HepG2 (cell line): ENCODE data around the gene CDC42EP4. TPM values are rescaled to one million over a fixed set of nuclear protein-coding genes. Genes with fewer than 3 reads are reported as not detected.
A peak's percentile ranks its signal among the peaks of the same experiment; 100 is the strongest.

ENCODE experiments used
- CBX1 ChIP-seq: IDR thresholded peaks from one replicate; pipeline ENCODE4 v1.6.1; 2016; ENCODE audit warnings: antibody characterized with exemption, low read depth
- JUND ChIP-seq: sonication (generic); formaldehyde crosslinking; IDR thresholded peaks from 2 replicates; pipeline ENCODE4 v1.8.0; 2022; ENCODE audit warnings: mild to moderate bottlenecking, missing genetic modification reagents
- KLF12 ChIP-seq: sonication (generic); formaldehyde crosslinking; IDR thresholded peaks from 2 replicates; pipeline ENCODE4 v1.4.0; 2020; ENCODE audit warnings: missing genetic modification reagents, borderline replicate concordance
- NFE2L2 ChIP-seq: fragments of 150-350 bp; IDR thresholded peaks from 2 replicates; pipeline ENCODE4 v1.6.1; 2014; ENCODE audit warnings: low read length
- NFKB2 ChIP-seq: sonication (generic); formaldehyde crosslinking; IDR thresholded peaks from 2 replicates; pipeline ENCODE4 v1.4.0; 2020; ENCODE audit warnings: missing genetic modification reagents, borderline replicate concordance
- PAWR ChIP-seq: sonication (generic); formaldehyde crosslinking; IDR thresholded peaks from 2 replicates; pipeline ENCODE4 v1.4.0; 2020; ENCODE audit warnings: missing genetic modification reagents, mild to moderate bottlenecking, borderline replicate concordance
- POLR2AphosphoS5 ChIP-seq: IDR thresholded peaks from 2 replicates; pipeline ENCODE4 v1.6.1; 2012; ENCODE audit warnings: low read depth, low read length
- POLR2G ChIP-seq: fragments of 200-400 bp; formaldehyde crosslinking; IDR thresholded peaks from 2 replicates; pipeline ENCODE4 v1.6.1; 2018; ENCODE audit warnings: mild to moderate bottlenecking, low read depth, low read length, moderate library complexity
- SOX5 ChIP-seq: IDR thresholded peaks from 2 replicates; pipeline ENCODE4 v1.6.1; 2016; ENCODE audit warnings: borderline replicate concordance
- STAG1 ChIP-seq: sonication (generic); formaldehyde crosslinking; IDR thresholded peaks from 2 replicates; pipeline ENCODE4 v1.4.0; 2020; ENCODE audit warnings: missing genetic modification reagents
- TGIF2 ChIP-seq: IDR thresholded peaks from 2 replicates; pipeline ENCODE4 v1.6.1; 2016; ENCODE audit warnings: control low read depth, missing compliant biosample characterization
- ZFP90 ChIP-seq: sonication (generic); formaldehyde crosslinking; IDR thresholded peaks from 2 replicates; pipeline ENCODE4 v1.8.0; 2022; ENCODE audit warnings: missing genetic modification reagents, mild to moderate bottlenecking, inconsistent platforms, borderline replicate concordance
- ZKSCAN8 ChIP-seq: IDR thresholded peaks from 2 replicates; pipeline ENCODE4 v1.6.1; 2016; ENCODE audit warnings: borderline replicate concordance, missing genetic modification reagents, missing compliant biosample characterization
- ZNF451 ChIP-seq: sonication (generic); formaldehyde crosslinking; IDR thresholded peaks from 2 replicates; pipeline ENCODE4 v1.5.0; 2020; ENCODE audit warnings: mild to moderate bottlenecking, missing genetic modification reagents
- ZNF468 ChIP-seq: sonication (generic); formaldehyde crosslinking; IDR thresholded peaks from 2 replicates; pipeline ENCODE4 v1.8.0; 2022; ENCODE audit warnings: mild to moderate bottlenecking, moderate library complexity, missing genetic modification reagents
- ZNF747 ChIP-seq: sonication (generic); formaldehyde crosslinking; IDR thresholded peaks from 2 replicates; pipeline ENCODE4 v1.8.1; 2023; ENCODE audit warnings: missing genetic modification reagents, mild to moderate bottlenecking, borderline replicate concordance
- polyA plus RNA-seq, 8 experiments: library from polyadenylated mRNA; depleted of rRNA in 3 of 8; stranded (reverse) in 7 of 8; unstranded in 1 of 8; fragments of >200 nt; fragmentation: Illumina TruSeq in 4 of 8; extraction: Trizol in 4 of 8; gene quantifications; 2 replicates each; pipeline versions ENCODE4 v1.2.1 to v1.2.3, GENCODE V29; 2011 to 2016; ENCODE audit warnings: low read depth in 4 of 8, missing spikeins in 1 of 8, mixed read lengths in 1 of 8; ENCODE audit not compliant: insufficient read depth in 1 of 8
- total RNA-seq, 5 experiments: library from RNA; depleted of rRNA; stranded (reverse); fragments of >200 nt; fragmentation: Illumina TruSeq; extraction: Trizol; gene quantifications; 2 replicates each; pipeline ENCODE4 v1.2.3, GENCODE V29; 2016; ENCODE audit warnings: low read depth in 1 of 5
- TF ChIP-seq, protein P1 (sequence below): sonication (generic); formaldehyde crosslinking; IDR thresholded peaks from 2 replicates; pipeline ENCODE4 v1.9.0; 2021; ENCODE audit warnings: mild to moderate bottlenecking, missing genetic modification reagents
- TF ChIP-seq, protein P2 (sequence below), 2 experiments: fragments of 450-650 bp in 1 of 2; sonication (generic) in 1 of 2; formaldehyde crosslinking; IDR thresholded peaks; 2 replicates each; pipeline versions ENCODE4 v1.5.0 to v1.8.0; 2020 to 2022; ENCODE audit warnings: mild to moderate bottlenecking in 1 of 2, missing genetic modification reagents in 1 of 2
- TF ChIP-seq, protein P3 (sequence below): IDR thresholded peaks from 2 replicates; pipeline ENCODE4 v1.6.1; 2016
- TF ChIP-seq, protein P4 (sequence below): sonication (generic); formaldehyde crosslinking; IDR thresholded peaks from 2 replicates; pipeline ENCODE4 v1.4.0; 2020; ENCODE audit warnings: missing genetic modification reagents

The CDC42EP4 gene
- total and polyA plus RNA-seq, 2 of the 13 experiments (the other 11 are each of a cell fraction or from before 2014, with no cell fraction given): 19.0 to 54.0 TPM

DNA sequence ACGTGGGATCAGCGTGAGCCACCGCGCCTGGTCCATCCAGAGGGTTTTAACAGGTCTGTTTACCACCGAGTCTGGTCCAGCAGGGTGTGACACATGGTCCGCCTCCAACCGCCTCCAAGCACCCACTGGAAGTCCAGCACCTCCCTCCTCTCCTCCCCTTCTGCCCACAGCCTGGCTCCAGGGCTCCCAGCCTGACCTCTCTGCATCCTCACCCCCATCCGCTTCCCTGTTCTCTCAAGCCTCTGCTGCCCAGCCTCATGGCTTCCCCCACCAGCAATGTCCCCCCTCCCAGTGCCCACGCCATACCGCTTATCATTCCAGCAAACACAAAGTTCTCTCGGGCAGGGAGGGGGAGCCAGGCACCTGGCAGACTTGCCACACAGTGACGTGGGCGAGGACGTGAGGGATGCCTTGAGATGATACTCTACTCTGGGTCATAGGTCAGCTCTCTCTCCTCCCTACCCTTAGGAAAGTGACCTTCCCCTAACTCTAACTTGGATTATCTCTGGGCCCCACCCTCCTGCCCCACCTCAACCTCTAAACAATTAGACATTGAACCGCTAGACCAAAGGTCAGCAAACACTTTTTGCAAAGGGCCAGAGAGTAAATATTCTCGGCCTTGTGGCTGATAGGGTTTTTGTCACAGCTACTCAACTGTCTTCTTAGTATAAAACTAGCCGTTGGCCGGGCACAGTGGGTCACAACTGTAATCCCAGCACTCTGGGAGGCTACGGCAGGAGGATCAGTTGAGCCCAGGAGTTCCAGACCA lies 23.1 kb downstream of the CDC42EP4 start (continued):
- TF ChIP-seq, protein P1, sequence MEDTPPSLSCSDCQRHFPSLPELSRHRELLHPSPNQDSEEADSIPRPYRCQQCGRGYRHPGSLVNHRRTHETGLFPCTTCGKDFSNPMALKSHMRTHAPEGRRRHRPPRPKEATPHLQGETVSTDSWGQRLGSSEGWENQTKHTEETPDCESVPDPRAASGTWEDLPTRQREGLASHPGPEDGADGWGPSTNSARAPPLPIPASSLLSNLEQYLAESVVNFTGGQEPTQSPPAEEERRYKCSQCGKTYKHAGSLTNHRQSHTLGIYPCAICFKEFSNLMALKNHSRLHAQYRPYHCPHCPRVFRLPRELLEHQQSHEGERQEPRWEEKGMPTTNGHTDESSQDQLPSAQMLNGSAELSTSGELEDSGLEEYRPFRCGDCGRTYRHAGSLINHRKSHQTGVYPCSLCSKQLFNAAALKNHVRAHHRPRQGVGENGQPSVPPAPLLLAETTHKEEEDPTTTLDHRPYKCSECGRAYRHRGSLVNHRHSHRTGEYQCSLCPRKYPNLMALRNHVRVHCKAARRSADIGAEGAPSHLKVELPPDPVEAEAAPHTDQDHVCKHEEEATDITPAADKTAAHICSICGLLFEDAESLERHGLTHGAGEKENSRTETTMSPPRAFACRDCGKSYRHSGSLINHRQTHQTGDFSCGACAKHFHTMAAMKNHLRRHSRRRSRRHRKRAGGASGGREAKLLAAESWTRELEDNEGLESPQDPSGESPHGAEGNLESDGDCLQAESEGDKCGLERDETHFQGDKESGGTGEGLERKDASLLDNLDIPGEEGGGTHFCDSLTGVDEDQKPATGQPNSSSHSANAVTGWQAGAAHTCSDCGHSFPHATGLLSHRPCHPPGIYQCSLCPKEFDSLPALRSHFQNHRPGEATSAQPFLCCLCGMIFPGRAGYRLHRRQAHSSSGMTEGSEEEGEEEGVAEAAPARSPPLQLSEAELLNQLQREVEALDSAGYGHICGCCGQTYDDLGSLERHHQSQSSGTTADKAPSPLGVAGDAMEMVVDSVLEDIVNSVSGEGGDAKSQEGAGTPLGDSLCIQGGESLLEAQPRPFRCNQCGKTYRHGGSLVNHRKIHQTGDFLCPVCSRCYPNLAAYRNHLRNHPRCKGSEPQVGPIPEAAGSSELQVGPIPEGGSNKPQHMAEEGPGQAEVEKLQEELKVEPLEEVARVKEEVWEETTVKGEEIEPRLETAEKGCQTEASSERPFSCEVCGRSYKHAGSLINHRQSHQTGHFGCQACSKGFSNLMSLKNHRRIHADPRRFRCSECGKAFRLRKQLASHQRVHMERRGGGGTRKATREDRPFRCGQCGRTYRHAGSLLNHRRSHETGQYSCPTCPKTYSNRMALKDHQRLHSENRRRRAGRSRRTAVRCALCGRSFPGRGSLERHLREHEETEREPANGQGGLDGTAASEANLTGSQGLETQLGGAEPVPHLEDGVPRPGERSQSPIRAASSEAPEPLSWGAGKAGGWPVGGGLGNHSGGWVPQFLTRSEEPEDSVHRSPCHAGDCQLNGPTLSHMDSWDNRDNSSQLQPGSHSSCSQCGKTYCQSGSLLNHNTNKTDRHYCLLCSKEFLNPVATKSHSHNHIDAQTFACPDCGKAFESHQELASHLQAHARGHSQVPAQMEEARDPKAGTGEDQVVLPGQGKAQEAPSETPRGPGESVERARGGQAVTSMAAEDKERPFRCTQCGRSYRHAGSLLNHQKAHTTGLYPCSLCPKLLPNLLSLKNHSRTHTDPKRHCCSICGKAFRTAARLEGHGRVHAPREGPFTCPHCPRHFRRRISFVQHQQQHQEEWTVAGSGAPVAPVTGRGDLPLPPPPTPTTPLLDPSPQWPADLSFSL: peak; percentile 69; the same call in 1 of the 2 replicates
- TF ChIP-seq PAWR (CRISPR knock-in tag) (no peak), NFKB2 (CRISPR knock-in tag) (peak; percentile 76; the same call in 1 of the 2 replicates), ZNF747 (peak; percentile 95), CBX1 (peak; percentile 44), KLF12 (peak; percentile 96; the same call in 1 of the 2 replicates), NFE2L2 (no peak), POLR2AphosphoS5 (no peak; the same call in 1 of the 2 replicates), POLR2G (peak; percentile 71), ZNF468 (CRISPR knock-in tag) (no peak), SOX5 (CRISPR knock-in tag) (peak; percentile 98), TGIF2 (CRISPR knock-in tag) (no peak), JUND (CRISPR knock-in tag) (peak; percentile 81), ZFP90 (CRISPR knock-in tag) (peak; percentile 28), STAG1 (CRISPR knock-in tag) (no peak), ZNF451 (no peak), ZKSCAN8 (CRISPR knock-in tag) (peak; percentile 84; the same call in 1 of the 2 replicates)
- TF ChIP-seq, protein P2, sequence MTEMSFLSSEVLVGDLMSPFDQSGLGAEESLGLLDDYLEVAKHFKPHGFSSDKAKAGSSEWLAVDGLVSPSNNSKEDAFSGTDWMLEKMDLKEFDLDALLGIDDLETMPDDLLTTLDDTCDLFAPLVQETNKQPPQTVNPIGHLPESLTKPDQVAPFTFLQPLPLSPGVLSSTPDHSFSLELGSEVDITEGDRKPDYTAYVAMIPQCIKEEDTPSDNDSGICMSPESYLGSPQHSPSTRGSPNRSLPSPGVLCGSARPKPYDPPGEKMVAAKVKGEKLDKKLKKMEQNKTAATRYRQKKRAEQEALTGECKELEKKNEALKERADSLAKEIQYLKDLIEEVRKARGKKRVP (CRISPR knock-in tag; IDR thresholded peaks at IDR 0.05): peak in 1 of 2 experiments; percentile 74; a peak in 1 of 4 replicates
- TF ChIP-seq, protein P3, sequence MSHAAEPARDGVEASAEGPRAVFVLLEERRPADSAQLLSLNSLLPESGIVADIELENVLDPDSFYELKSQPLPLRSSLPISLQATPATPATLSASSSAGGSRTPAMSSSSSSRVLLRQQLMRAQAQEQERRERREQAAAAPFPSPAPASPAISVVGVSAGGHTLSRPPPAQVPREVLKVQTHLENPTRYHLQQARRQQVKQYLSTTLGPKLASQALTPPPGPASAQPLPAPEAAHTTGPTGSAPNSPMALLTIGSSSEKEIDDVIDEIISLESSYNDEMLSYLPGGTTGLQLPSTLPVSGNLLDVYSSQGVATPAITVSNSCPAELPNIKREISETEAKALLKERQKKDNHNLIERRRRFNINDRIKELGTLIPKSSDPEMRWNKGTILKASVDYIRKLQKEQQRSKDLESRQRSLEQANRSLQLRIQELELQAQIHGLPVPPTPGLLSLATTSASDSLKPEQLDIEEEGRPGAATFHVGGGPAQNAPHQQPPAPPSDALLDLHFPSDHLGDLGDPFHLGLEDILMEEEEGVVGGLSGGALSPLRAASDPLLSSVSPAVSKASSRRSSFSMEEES: peak; percentile 69; the same call in 1 of the 2 replicates
- TF ChIP-seq, protein P4, sequence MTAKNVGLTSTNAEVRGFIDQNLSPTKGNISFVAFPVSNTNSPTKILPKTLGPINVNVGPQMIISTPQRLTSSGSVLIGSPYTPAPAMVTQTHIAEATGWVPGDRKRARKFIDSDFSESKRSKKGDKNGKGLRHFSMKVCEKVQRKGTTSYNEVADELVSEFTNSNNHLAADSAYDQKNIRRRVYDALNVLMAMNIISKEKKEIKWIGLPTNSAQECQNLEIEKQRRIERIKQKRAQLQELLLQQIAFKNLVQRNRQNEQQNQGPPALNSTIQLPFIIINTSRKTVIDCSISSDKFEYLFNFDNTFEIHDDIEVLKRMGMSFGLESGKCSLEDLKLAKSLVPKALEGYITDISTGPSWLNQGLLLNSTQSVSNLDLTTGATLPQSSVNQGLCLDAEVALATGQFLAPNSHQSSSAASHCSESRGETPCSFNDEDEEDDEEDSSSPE (CRISPR knock-in tag): no peak
